Central memory CD4-positive, alpha-beta T cell (primary cell): ENCODE measurements around the gene NISCH.

Experiments
- DNase-seq: peaks from one replicate; pipeline ENCODE4 v3.0.0; 2022

NISCH gene

DNA sequence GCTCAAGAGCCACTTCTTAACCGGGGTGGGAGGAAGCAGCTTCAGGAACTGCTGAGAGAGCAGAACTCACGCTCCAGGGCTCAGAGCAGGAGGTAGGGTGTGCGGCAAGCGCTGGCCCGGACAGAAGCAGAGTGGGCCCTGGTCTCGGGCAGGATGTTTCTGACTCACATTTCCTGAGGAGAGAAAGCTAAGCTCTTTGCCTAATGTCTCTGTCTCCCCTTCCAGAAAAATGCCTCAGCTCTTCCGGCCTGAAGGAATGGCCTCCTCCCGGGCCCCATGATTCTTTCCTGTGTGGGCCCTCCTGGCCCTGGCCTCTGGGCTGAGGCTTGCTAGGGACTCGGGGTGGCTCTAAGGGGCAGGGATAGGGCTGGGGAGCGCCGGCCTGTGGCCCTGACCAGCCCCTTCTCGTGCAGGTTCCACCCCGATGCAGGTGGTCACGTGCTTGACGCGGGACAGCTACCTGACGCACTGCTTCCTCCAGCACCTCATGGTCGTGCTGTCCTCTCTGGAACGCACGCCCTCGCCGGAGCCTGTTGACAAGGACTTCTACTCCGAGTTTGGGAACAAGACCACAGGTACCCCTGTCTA is 35.6 kb downstream of the NISCH start:
- no peak for DNase-seq

DNA sequence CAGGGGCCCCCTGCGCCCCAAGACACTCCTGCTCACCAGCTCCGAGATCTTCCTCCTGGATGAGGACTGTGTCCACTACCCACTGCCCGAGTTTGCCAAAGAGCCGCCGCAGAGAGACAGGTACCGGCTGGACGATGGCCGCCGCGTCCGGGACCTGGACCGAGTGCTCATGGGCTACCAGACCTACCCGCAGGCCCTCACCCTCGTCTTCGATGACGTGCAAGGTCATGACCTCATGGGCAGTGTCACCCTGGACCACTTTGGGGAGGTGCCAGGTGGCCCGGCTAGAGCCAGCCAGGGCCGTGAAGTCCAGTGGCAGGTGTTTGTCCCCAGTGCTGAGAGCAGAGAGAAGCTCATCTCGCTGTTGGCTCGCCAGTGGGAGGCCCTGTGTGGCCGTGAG is 36.7 kb downstream of the NISCH start:
- DNase-seq = no peak

DNA sequence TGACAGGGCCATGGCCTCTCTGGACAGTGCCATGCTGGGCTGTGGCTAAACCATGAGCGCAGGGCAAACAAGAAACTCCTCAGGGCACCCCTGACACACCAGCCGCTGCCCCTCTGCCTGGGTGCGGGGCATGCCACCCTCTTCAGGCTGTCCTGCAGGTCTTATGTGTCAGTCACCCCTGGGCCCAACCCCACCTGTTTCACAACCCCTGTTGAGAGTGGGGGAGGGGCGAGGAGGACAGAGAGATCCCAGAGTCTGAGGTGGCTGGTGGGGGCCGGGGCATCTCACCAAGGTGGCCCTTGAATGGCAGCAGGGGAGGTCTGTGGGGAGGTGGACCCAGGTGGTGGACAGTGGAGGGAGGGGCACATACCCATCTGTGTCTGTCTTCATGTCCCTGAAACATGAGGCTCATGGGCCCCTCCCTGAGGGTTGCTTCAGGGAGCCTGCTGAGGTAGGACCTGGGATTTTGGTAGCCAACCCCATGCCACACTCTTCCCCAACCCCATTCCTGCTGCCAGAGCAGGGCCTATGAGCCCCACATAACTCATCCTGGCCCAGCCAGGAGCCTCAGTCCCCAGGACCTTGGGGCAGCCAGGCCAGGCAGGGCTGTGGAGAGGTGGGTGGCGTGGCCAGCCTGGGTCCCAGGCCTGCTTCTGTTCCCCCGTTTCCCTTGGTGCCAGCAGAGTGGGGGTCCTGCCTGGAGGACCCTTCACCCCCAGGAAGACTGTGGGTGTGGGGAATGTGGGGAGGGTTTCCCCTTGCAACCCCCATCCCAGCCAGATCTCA is 38.0 kb downstream of the NISCH start:
- no peak for DNase-seq

GRCh38 chr3:52494445-52494844 is 39.0 kb downstream of the NISCH start:
- no peak for DNase-seq

DNA sequence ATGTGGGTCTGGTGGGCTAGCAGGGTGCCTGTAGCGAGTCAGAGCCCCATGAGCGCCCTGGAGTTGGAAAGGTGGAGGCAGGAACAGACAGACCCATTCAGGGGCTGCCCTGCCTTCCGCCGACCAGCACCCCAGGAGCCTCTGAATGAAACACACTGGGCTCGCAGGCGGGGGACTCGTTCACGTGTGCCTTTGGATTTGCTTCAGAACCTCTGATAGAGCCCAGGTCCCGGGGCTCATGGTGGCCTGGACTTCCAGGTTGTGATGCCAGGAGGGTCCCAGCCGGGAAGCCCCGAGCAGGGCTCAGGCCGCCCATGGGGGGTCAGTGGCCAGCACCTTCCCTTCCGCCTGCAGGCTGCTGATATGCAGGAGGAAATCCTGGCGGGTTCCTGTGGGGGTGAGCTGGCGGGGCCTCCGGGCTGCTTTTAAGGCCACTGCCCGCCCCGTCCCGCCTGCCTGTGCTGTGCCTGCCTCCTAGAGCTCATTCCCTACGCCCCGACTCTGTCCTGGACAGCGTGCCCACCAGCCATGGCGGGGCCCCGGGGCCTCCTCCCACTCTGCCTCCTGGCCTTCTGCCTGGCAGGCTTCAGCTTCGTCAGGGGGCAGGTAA is 39.6 kb downstream of the NISCH start, which contains the start of gene STAB1:
Gene STAB1, plus strand, starts transcription at position 453 of the 610 bp plus-strand sequence. Its CDS starts 76 bp downstream, at position 529.
- no peak for DNase-seq

- DNase-seq = no peak
These were observed 40.6 kb downstream of the NISCH start for GRCh38 chr3:52495777-52496602.

- DNase-seq = no peak
These were observed 43.0 kb downstream of the NISCH start for GRCh38 chr3:52498137-52499054.

GRCh38 chr3:52501046-52501445 is 45.6 kb downstream of the NISCH start:
- no peak for DNase-seq

GRCh38 chr3:52502001-52502400 is 46.6 kb downstream of the NISCH start:
- no peak for DNase-seq

DNA sequence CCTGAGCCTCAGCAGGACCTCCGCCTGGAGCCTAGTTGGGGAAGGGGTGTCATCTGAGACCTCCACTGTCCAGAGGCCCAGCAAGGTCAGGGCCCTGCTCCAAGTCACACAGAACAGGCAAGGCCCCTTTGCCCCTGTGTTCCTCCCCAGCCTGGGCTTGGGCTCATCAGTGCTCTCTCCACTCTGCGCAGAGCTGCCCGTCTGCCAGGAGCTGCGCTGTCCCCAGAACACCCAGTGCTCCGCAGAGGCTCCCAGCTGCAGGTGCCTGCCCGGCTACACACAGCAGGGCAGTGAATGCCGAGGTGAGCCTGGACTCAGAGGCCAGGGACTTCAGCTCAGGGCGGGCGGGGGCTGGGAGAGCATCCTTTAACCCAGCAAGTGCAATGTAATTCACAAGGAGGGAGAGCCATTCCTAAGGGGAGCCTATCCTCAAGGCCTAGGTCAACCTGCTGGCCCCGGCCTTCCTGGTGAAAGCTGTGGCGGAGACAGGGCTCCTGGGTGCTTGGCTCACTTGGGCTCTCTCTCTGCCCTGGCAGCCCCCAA is 47.5 kb downstream of the NISCH start:
- no peak for DNase-seq

DNA sequence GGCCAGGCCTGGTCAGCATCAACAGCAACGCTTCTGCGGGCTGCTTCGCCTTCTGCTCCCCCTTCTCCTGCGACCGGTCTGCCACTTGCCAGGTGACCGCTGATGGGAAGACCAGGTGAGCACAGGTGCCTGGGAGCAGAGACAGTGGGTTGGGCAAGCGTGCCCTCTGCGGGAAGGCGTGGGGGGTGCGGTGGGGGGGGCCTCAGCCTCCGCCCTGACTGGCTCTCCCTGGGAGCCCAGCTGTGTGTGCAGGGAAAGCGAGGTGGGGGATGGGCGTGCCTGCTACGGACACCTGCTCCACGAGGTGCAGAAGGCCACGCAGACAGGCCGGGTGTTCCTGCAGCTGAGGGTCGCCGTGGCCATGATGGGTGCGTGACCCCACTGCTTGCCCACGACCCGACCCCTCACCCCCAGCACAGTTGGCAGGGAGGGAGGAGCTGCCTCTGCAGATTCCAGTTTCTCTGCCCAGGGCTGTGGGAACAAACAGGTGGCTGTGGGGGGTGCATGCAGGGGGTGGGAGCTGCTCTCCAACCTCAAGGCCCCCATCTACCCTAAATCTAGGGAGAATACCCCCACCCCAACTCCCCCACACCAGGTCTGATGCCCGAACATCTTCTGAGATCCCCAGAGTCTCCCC is 48.5 kb downstream of the NISCH start:
- DNase-seq = no peak

GRCh38 chr3:52504977-52505376 is 49.6 kb downstream of the NISCH start:
- DNase-seq = no peak

GRCh38 chr3:52506266-52506966 is 51.0 kb downstream of the NISCH start:
- no peak for DNase-seq

GRCh38 chr3:52507359-52507758 is 52.0 kb downstream of the NISCH start:
- DNase-seq = no peak

GRCh38 chr3:52509753-52510328 is 54.4 kb downstream of the NISCH start:
- no peak for DNase-seq

DNA sequence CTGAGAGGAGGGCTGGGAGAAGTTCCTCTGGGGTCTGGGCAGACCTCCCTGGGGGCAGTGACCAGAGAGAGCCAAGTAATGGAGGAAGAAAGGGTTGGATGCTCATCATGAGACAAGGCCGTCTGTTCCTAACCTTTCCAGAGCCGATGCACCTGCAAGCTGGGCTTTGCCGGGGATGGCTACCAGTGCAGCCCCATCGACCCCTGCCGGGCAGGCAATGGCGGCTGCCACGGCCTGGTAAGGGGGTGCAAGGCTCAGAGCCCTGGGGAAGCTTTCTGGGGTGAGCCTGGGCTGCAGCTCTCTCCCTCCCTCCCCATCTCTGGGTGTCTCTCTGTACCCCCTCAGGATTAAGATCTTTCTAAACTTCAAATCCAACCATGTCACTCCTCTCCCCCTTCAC is 56.1 kb downstream of the NISCH start:
- DNase-seq = no peak

- DNase-seq = no peak
These were observed 56.7 kb downstream of the NISCH start for GRCh38 chr3:52512105-52512504.

DNA sequence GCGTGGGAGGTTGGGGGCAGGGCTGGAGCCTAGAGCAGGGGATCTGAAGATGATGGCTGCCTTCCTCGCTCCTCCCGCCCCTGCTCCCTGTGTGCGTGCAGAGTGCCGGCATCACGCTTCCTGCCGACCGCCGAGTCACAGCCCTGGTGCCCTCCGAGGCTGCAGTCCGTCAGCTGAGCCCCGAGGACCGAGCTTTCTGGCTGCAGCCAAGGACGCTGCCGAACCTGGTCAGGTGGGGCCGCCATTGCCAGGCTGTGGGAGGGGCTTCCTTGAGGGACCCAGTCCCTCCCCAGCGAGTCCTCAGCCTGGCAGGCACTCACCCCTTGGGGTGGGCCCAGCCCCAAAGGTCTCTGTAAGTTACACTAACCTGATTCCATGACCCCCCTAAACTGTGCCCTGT is 57.3 kb downstream of the NISCH start:
- no peak for DNase-seq

GRCh38 chr3:52513281-52513680 is 57.9 kb downstream of the NISCH start:
- no peak for DNase-seq

- DNase-seq = no peak
These were observed 59.2 kb downstream of the NISCH start for GRCh38 chr3:52514576-52514975.
